Activated naive CD4-positive, alpha-beta T cell treated with Interleukin-2 at 50 U/mL for 16 hours (primary cell): Measurements from ENCODE around the gene RECK.

Experiments
- DNase-seq: peaks from one replicate; pipeline ENCODE4 v3.0.0-alpha.2; 2020

Gene RECK

GRCh38 chr9:36163049-36163785, 126.5 kb downstream of the RECK start:
- DNase-seq, result no peak

DNA sequence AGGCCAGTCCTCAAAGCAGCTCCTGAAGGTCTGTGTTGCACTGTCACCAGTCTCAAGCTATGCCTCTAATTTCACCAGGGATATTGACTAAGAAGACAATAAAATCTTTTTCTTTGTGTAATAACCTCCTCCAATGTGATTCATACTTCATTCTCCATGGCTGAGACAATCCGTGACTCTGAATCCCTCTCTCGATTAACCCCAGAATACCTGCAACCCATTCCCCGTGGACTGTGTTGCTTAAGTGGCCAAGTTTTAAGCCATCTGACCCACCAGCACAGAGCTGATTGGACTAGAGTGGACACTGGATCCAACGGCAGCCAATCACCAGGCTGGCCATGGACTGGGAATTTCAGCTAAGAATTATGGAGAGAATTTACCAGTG, 127.1 kb downstream of the RECK start:
- DNase-seq, result no peak

GRCh38 chr9:36164372-36164771, 127.7 kb downstream of the RECK start:
- DNase-seq, result no peak

DNA sequence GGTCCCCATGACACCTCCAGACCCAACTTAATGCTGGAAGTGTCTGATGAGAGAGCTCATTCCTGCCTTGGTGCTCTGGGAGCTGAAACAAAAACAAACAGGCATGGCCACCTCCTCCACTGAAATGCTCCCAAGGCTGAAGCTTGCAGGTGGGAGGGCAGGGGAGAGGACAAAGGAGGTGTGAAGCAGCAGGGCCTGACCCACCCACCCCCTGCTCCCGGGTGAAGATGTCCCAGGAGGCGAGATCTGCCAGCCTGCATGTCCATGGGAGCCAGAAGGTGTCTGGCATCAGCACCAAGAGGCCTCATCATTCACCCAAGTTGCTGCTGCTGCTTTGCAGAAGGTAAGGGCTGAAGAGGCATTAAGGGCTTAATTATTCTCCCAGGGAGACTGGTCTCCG, 128.3 kb downstream of the RECK start:
- DNase-seq, result no peak

DNA sequence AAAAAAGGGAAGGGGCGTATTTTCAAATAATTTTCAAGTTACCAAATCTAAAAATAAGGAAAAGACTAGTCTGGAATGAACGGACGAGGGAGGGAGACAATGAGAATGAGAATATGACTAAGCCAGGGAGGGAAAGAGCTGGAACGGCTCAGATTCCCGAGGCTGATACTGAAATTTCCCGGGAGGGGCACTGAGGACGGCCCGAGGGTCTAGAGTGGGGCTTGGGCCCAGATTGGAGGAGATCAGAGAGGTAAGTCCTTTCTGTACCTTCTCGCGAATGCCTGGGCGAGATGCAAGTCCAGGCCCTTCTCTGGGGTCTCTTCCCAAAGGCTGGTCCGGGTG, 129.1 kb downstream of the RECK start:
- no peak for DNase-seq

- peak; percentile 86 for DNase-seq
These were observed 129.6 kb downstream of the RECK start for GRCh38 chr9:36166168-36166927.

DNA sequence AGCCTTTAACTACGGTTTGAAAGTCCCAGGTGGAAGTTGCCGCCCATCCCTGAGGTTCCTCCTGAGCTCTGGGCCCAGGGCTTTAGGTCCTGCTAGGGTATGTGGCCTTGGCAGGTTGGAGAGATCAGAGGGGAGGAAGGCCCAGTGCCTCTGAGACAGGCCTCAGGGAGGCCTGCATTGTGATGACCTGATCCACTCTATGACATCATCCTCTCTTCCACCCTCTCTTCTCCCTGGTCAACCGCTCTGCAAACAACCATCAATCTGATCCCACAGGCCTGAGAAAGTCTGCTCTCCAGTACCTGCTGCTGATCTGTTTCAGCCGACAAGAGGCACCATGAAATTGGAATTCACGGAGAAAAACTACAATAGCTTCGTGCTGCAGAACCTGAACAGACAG, 132.5 kb downstream of the RECK start, which contains the start of gene CCIN:
Gene CCIN, plus strand, starts transcription at position 223 of the 400 bp plus-strand sequence. Its CDS starts 115 bp downstream, at position 338.
- DNase-seq, result no peak

DNA sequence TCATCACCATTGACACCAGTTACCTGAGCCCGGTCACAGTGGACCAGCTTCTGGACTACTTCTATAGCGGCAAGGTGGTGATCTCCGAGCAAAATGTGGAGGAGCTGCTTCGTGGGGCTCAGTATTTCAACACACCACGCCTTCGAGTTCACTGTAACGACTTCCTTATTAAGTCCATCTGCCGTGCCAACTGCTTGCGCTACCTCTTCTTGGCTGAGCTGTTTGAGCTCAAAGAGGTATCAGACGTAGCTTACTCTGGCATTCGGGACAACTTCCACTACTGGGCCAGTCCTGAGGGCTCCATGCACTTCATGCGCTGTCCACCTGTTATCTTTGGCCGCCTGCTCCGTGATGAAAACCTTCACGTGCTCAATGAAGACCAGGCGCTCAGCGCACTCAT, 133.0 kb downstream of the RECK start:
- no peak for DNase-seq

- no peak for DNase-seq
These were observed 133.8 kb downstream of the RECK start for GRCh38 chr9:36170531-36170930.

GRCh38 chr9:36173861-36174260, 137.1 kb downstream of the RECK start:
- no peak for DNase-seq
